Neural cell (in vitro differentiated cells): ENCODE results near the gene RAVER2. TPM values are rescaled to one million over a fixed set of nuclear protein-coding genes. Genes with fewer than 3 reads are reported as not detected.

Experiments
- H2AFZ ChIP-seq: fragments of 200-600, 300-800 bp; sonication (generic), shearing (Covaris generic); 2 replicates; pipeline ENCODE4 v1.6.0; 2014; ENCODE audit warnings: low read depth, mild to moderate bottlenecking, antibody characterized with exemption, low read length, moderate library complexity
- H3F3A ChIP-seq: fragments of 200-600 bp; shearing (Covaris generic); 2 replicates; pipeline ENCODE4 v1.6.1; 2016; ENCODE audit warnings: mild to moderate bottlenecking, moderate library complexity, mixed read lengths, antibody characterized with exemption, low read length; ENCODE audit not compliant: insufficient read depth, poor library complexity, severe bottlenecking
- H3K27ac ChIP-seq: fragments of 200-600, 300-800 bp; sonication (generic), shearing (Covaris generic); 2 replicates; pipeline ENCODE4 v1.5.1; 2014; ENCODE audit warnings: mild to moderate bottlenecking, low read length, moderate library complexity
- H3K27me3 ChIP-seq: fragments of 300-800, 200-600 bp; sonication (generic), shearing (Covaris generic); 2 replicates; pipeline ENCODE4 v1.6.0; 2014; ENCODE audit warnings: mild to moderate bottlenecking, low read depth, low read length, moderate library complexity; ENCODE audit not compliant: insufficient read depth
- H3K36me3 ChIP-seq: fragments of 300-800, 200-600 bp; sonication (generic), shearing (Covaris generic); 2 replicates; pipeline ENCODE4 v1.5.1; 2014; ENCODE audit warnings: mild to moderate bottlenecking, antibody characterized with exemption, low read length, moderate library complexity; ENCODE audit not compliant: insufficient read depth
- H3K4me2 ChIP-seq: fragments of 300-800, 200-600 bp; sonication (generic), shearing (Covaris generic); 2 replicates; pipeline ENCODE4 v1.6.0; 2014; ENCODE audit warnings: mild to moderate bottlenecking, low read length
- H3K4me3 ChIP-seq: fragments of 300-800, 200-600 bp; sonication (generic), shearing (Covaris generic); 2 replicates; pipeline ENCODE4 v1.5.1; 2014; ENCODE audit warnings: mild to moderate bottlenecking, low read length, moderate library complexity
- H3K79me2 ChIP-seq: fragments of 200-600 bp; shearing (Covaris generic); replicated peaks from 2 replicates; pipeline ENCODE4 v1.6.0; 2014; ENCODE audit warnings: mild to moderate bottlenecking, low read length, moderate library complexity; ENCODE audit not compliant: insufficient read depth
- H3K9ac ChIP-seq: fragments of 300-800, 200-600 bp; sonication (generic), shearing (Covaris generic); 2 replicates; pipeline ENCODE4 v1.6.1; 2016; ENCODE audit warnings: mild to moderate bottlenecking, low read length, mixed read lengths
- H3K9me2 ChIP-seq: fragments of 200-600 bp; shearing (Covaris generic); 2 replicates; pipeline ENCODE4 v1.6.1; 2016; ENCODE audit warnings: mild to moderate bottlenecking, low read length, mixed read lengths; ENCODE audit not compliant: insufficient read depth
- H3K9me3 ChIP-seq: fragments of 200-600, 300-800 bp; sonication (generic), shearing (Covaris generic); 2 replicates; pipeline ENCODE4 v1.6.1; 2016; ENCODE audit warnings: mild to moderate bottlenecking, mixed run types, low read length, moderate library complexity, mixed read lengths
- H4K20me1 ChIP-seq: fragments of 200-600 bp; shearing (Covaris generic); 2 replicates; pipeline ENCODE4 v1.6.1; 2016; ENCODE audit warnings: mild to moderate bottlenecking, mixed run types; ENCODE audit not compliant: insufficient read depth
- CTCF ChIP-seq: fragments of 450-650 bp; IDR thresholded peaks from 2 replicates; pipeline ENCODE4 v1.5.1; 2014; ENCODE audit warnings: antibody characterized with exemption, mild to moderate bottlenecking, moderate library complexity; ENCODE audit not compliant: poor library complexity, severe bottlenecking
- EP300 ChIP-seq: fragments of 450-650 bp; conservative IDR thresholded peaks from 2 replicates; pipeline ENCODE4 v1.6.1; 2014; ENCODE audit warnings: antibody characterized with exemption, mild to moderate bottlenecking, moderate library complexity; ENCODE audit not compliant: poor library complexity, severe bottlenecking
- EZH2 ChIP-seq: fragments of 200-600, 300-800 bp; shearing (Covaris generic), sonication (generic); IDR thresholded peaks from 2 replicates; pipeline ENCODE4 v1.6.1; 2014; ENCODE audit warnings: antibody characterized with exemption, low read length, borderline replicate concordance, mild to moderate bottlenecking; ENCODE audit not compliant: insufficient read depth, poor library complexity, severe bottlenecking
- MXI1 ChIP-seq: fragments of 450-650 bp; conservative IDR thresholded peaks from 2 replicates; pipeline ENCODE4 v1.6.1; 2014; ENCODE audit warnings: antibody characterized with exemption, mild to moderate bottlenecking; ENCODE audit not compliant: poor library complexity, severe bottlenecking
- POLR2AphosphoS5 ChIP-seq: IDR thresholded peaks from 2 replicates; pipeline ENCODE4 v1.6.1; 2012
- RAD21 ChIP-seq: fragments of 450-650 bp; conservative IDR thresholded peaks from 2 replicates; pipeline ENCODE4 v1.6.1; 2014; ENCODE audit warnings: antibody characterized with exemption, mild to moderate bottlenecking, moderate library complexity
- REST ChIP-seq: IDR thresholded peaks from 2 replicates; pipeline ENCODE4 v1.6.1; 2012; ENCODE audit warnings: borderline replicate concordance
- SMC3 ChIP-seq: fragments of 450-650 bp; conservative IDR thresholded peaks from 2 replicates; pipeline ENCODE4 v1.6.1; 2014; ENCODE audit warnings: antibody characterized with exemption, mild to moderate bottlenecking, moderate library complexity; ENCODE audit not compliant: poor library complexity
- TAF1 ChIP-seq: IDR thresholded peaks from 2 replicates; pipeline ENCODE4 v1.6.1; 2012; ENCODE audit warnings: low read depth
- polyA plus RNA-seq: library from polyadenylated mRNA; depleted of rRNA; stranded (reverse); fragments of >200 nt; gene quantifications from 2 replicates; pipeline ENCODE4 v1.2.3, GENCODE V29; 2014

Gene RAVER2
- polyA plus RNA-seq, 1 donor from 2014 or later = 8.1 TPM

GRCh38 chr1:64757213-64757612 is 12.3 kb downstream of the RAVER2 start:
- Histone ChIP-seq H2AFZ (no peak overlapping the region), H3K36me3 (no peaks in the 10 kb centered on the region), H3K9me2 (no peaks in the 10 kb centered on the region), H3K9me3 (peaks cover 5% of the 10 kb centered on the region), H3K9ac (no peak overlapping the region), H4K20me1 (no peaks in the 10 kb centered on the region), H3K27me3 (no peaks in the 10 kb centered on the region), H3K4me2 (no peak overlapping the region), H3K27ac (no peak overlapping the region), H3F3A (no peaks in the 10 kb centered on the region), H3K4me3 (no peak overlapping the region), H3K79me2 (no peaks in the 10 kb centered on the region)
- TF ChIP-seq RAD21 = no peak
- no peak for TF ChIP-seq MXI1
- TF ChIP-seq EZH2 = no peak
- TF ChIP-seq CTCF = no peak
- TF ChIP-seq POLR2AphosphoS5 = no peak
- TF ChIP-seq TAF1 = no peak
- no peak for TF ChIP-seq EP300
- TF ChIP-seq REST = no peak
- TF ChIP-seq SMC3 = no peak

- H3K79me2 ChIP-seq = no peaks in the 10 kb centered on the region
- H3K4me3 ChIP-seq = no peak overlapping the region
- no peaks in the 10 kb centered on the region for H3K36me3 ChIP-seq
- no peak overlapping the region for H2AFZ ChIP-seq
- H3F3A ChIP-seq = no peaks in the 10 kb centered on the region
- H3K27me3 ChIP-seq = no peaks in the 10 kb centered on the region
- no peaks in the 10 kb centered on the region for H3K9me2 ChIP-seq
- H3K9ac ChIP-seq = no peak overlapping the region
- no peak overlapping the region for H3K4me2 ChIP-seq
- H4K20me1 ChIP-seq = no peaks in the 10 kb centered on the region
- peaks cover 5% of the 10 kb centered on the region for H3K9me3 ChIP-seq
- TF ChIP-seq RAD21 = no peak
- no peak overlapping the region for H3K27ac ChIP-seq
These were observed 13.4 kb downstream of the RAVER2 start for GRCh38 chr1:64758233-64758632.

- Histone ChIP-seq H3K36me3 (no peaks in the 10 kb centered on the region), H2AFZ (no peak overlapping the region), H3F3A (no peaks in the 10 kb centered on the region), H3K9ac (no peak overlapping the region), H3K9me3 (peaks cover 5% of the 10 kb centered on the region), H3K79me2 (no peaks in the 10 kb centered on the region), H3K9me2 (no peaks in the 10 kb centered on the region), H3K4me2 (no peak overlapping the region), H3K4me3 (no peak overlapping the region), H4K20me1 (no peaks in the 10 kb centered on the region), H3K27ac (no peak overlapping the region), H3K27me3 (no peaks in the 10 kb centered on the region)
- TF ChIP-seq RAD21 (no peak), EP300 (no peak), EZH2 (no peak), TAF1 (no peak), CTCF (no peak), SMC3 (no peak), REST (no peak), POLR2AphosphoS5 (no peak), MXI1 (no peak)
These were observed 15.1 kb downstream of the RAVER2 start for GRCh38 chr1:64759968-64760367.
